Measurements from ENCODE around the gene RIC1. TPM values are rescaled to one million over a fixed set of nuclear protein-coding genes. Genes with fewer than 3 reads are reported as not detected.
A peak's percentile ranks its signal among the peaks of the same experiment; 100 is the strongest.
"Not testable (repeated sequence)": the region's sequence is repeated elsewhere in the genome, so short reads cannot be mapped to it uniquely, and the experiment has no call there.

RIC1 gene
- total RNA-seq, 6 experiments from 2014 or later, result 25.8 to 35.2 (median 29.8) TPM

- Mint-ChIP-seq H3K9me3 (no peaks in the 10 kb centered on the region), H3K4me3 (no peak overlapping the region), H3K36me3 (ENCODE audit: low read depth) (peaks cover 6% of the 10 kb centered on the region; the same call in 1 of the 2 replicates), H3K27ac (peak overlapping the region; percentile 65), H3K4me1 (ENCODE audit: low read depth) (peaks cover 43% of the 10 kb centered on the region), H3K27me3 (ENCODE audit: insufficient read depth) (no peaks in the 10 kb centered on the region; the same call in none of the 2 replicates)
- no peak for TF ChIP-seq CTCF (IDR thresholded peaks at IDR 0.05)
- DNase-seq, result peak; percentile 91
These were observed 6.9 kb upstream of the RIC1 start for GRCh38 chr9:5622016-5622415.

GRCh38 chr9:5624655-5625054, 4.3 kb upstream of the RIC1 start:
- no peak overlapping the region for H3K27ac Mint-ChIP-seq
- H3K9me3 Mint-ChIP-seq, result no peaks in the 10 kb centered on the region
- H3K4me1 Mint-ChIP-seq (ENCODE audit: low read depth), result peaks cover 42% of the 10 kb centered on the region
- H3K4me3 Mint-ChIP-seq, result no peak overlapping the region
- DNase-seq, result no peak
- peaks cover under 1% of the 10 kb centered on the region for H3K27me3 Mint-ChIP-seq (ENCODE audit: insufficient read depth)
- H3K36me3 Mint-ChIP-seq (ENCODE audit: low read depth), result peaks cover 6% of the 10 kb centered on the region; the same call in 1 of the 2 replicates
- TF ChIP-seq CTCF (IDR thresholded peaks at IDR 0.05), result no peak

- peaks cover 37% of the 10 kb centered on the region for H3K4me1 Mint-ChIP-seq (ENCODE audit: low read depth)
- H3K36me3 Mint-ChIP-seq (ENCODE audit: low read depth), result peaks cover 13% of the 10 kb centered on the region
- no peak for TF ChIP-seq CTCF (IDR thresholded peaks at IDR 0.05)
- peak overlapping the region; percentile 95 for H3K4me3 Mint-ChIP-seq
- DNase-seq, result peak; percentile 35
- H3K27ac Mint-ChIP-seq, result peak overlapping the region; percentile 90
- no peaks in the 10 kb centered on the region for H3K9me3 Mint-ChIP-seq
- H3K27me3 Mint-ChIP-seq (ENCODE audit: insufficient read depth), result peaks cover 5% of the 10 kb centered on the region
These were observed 1.9 kb upstream of the RIC1 start for GRCh38 chr9:5626727-5627634.

GRCh38 chr9:5627686-5628085, 1.2 kb upstream of the RIC1 start:
- H3K27ac Mint-ChIP-seq, result peak overlapping the region; percentile 90
- peaks cover 13% of the 10 kb centered on the region for H3K36me3 Mint-ChIP-seq (ENCODE audit: low read depth)
- H3K9me3 Mint-ChIP-seq; DNase-seq; H3K27me3 Mint-ChIP-seq (ENCODE audit: insufficient read depth): not testable (repeated sequence)
- peak overlapping the region; percentile 95 for H3K4me3 Mint-ChIP-seq
- H3K4me1 Mint-ChIP-seq (ENCODE audit: low read depth), result peaks cover 40% of the 10 kb centered on the region

GRCh38 chr9:5628183-5628529, 751 bp upstream of the RIC1 start:
- H3K36me3 Mint-ChIP-seq (ENCODE audit: low read depth), result peaks cover 13% of the 10 kb centered on the region
- H3K27me3 Mint-ChIP-seq (ENCODE audit: insufficient read depth), result peaks cover 5% of the 10 kb centered on the region
- H3K4me1 Mint-ChIP-seq (ENCODE audit: low read depth), result peaks cover 45% of the 10 kb centered on the region
- no peaks in the 10 kb centered on the region for H3K9me3 Mint-ChIP-seq
- peak overlapping the region; percentile 95 for H3K4me3 Mint-ChIP-seq
- no peak for DNase-seq
- TF ChIP-seq CTCF (IDR thresholded peaks at IDR 0.05), result no peak
- peak overlapping the region; percentile 90 for H3K27ac Mint-ChIP-seq

Measured in HFFc6 (cell line).